Right atrium auricular region (tissue), 2 donors: ENCODE measurements around the gene GCLM. TPM values are rescaled to one million over a fixed set of nuclear protein-coding genes. Genes with fewer than 3 reads are reported as not detected.
"Not testable (repeated sequence)": the region's sequence is repeated elsewhere in the genome, so short reads cannot be mapped to it uniquely, and the experiment has no call there.

Experiments used
- DNase-seq: peaks from one replicate; pipeline ENCODE4 v3.0.0-alpha.2; 2019; ENCODE audit warnings: low spot score
- H3K27ac ChIP-seq, 2 donors: fragments of 200-600 bp; sonication (generic); 1 replicate in 1 of 2; 2 replicates in 1 of 2; pipeline ENCODE4 v1.5.1; 2016 to 2019
- H3K27me3 ChIP-seq, 2 donors: fragments of 200-600 bp; sonication (generic); one replicate each; pipeline versions ENCODE4 v1.5.1 to v1.6.0; 2017 to 2019
- H3K36me3 ChIP-seq: fragments of 200-600 bp; sonication (generic); one replicate; pipeline ENCODE4 v1.5.1; 2016
- H3K4me1 ChIP-seq, 2 donors: fragments of 200-600 bp; sonication (generic); one replicate each; pipeline versions ENCODE4 v1.5.1 to v1.6.0; 2017 to 2019
- H3K4me3 ChIP-seq, 2 donors: fragments of 200-600 bp; sonication (generic); 1 replicate in 1 of 2; 2 replicates in 1 of 2; pipeline ENCODE4 v1.5.1; 2017 to 2019; ENCODE audit warnings: mild to moderate bottlenecking in 1 of 2, moderate library complexity in 1 of 2
- H3K9me3 ChIP-seq, 2 donors: fragments of 200-600 bp; sonication (generic); one replicate each; pipeline ENCODE4 v1.5.1; 2019
- CTCF ChIP-seq, 2 donors: fragments of 200-600 bp; sonication (generic); IDR thresholded peaks; one replicate each; pipeline ENCODE4 v1.5.1; 2019; ENCODE audit warnings: antibody characterized with exemption in 2 of 2
- total RNA-seq, 2 donors: library from RNA; depleted of rRNA; stranded (reverse); fragments of >200 nt; gene quantifications; one replicate each; pipeline ENCODE4 v1.1.0, GENCODE V29; 2016

Gene GCLM
- total RNA-seq, result 1 to 10 TPM; 7.5 to 8.5 TPM

- Histone ChIP-seq H3K36me3 (no peaks in the 10 kb centered on the region), H3K4me1 (peaks cover 0 to 14% of the 10 kb centered on the region in 2 donors), H3K4me3 (peak within 1 kb of the TSS; percentile 92 to 95), H3K9me3 (no peaks in the 10 kb centered on the region), H3K27me3 (no peaks in the 10 kb centered on the region), H3K27ac (peak within 1 kb of the TSS; percentile 81 to 82)
- peak; percentile 93 for DNase-seq
- peak; percentile 92 for TF ChIP-seq CTCF (IDR thresholded peaks at IDR 0.05)
Observed at GRCh38 chr1:93909146-93910050, at the start of gene GCLM. GCLM (minus strand) TSS chr1:93909430; CDS start chr1:93909163, 267 bp downstream.

- H3K4me1 ChIP-seq, result no peaks in the 10 kb centered on the region
- H3K27me3 ChIP-seq, result no peaks in the 10 kb centered on the region
- no peak for DNase-seq
- no peak overlapping the region for H3K27ac ChIP-seq
- H3K36me3 ChIP-seq, result no peaks in the 10 kb centered on the region
- H3K9me3 ChIP-seq, result peaks cover 0 to 28% of the 10 kb centered on the region in 2 donors
- TF ChIP-seq CTCF (IDR thresholded peaks at IDR 0.05), result no peak
- no peak overlapping the region for H3K4me3 ChIP-seq
Observed at GRCh38 chr1:93958726-93959100, 49.5 kb upstream of the GCLM start.

- H3K4me3 ChIP-seq, result no peak overlapping the region
- H3K4me1 ChIP-seq, result no peaks in the 10 kb centered on the region
- no peaks in the 10 kb centered on the region for H3K36me3 ChIP-seq
- H3K9me3 ChIP-seq, result peaks cover 0 to 30% of the 10 kb centered on the region in 2 donors
- no peak overlapping the region for H3K27ac ChIP-seq
- H3K27me3 ChIP-seq, result no peaks in the 10 kb centered on the region
- TF ChIP-seq CTCF (IDR thresholded peaks at IDR 0.05), result no peak
- no peak for DNase-seq
Observed at GRCh38 chr1:93958032-93958725, 48.9 kb upstream of the GCLM start.

GRCh38 chr1:93955765-93956164, 46.5 kb upstream of the GCLM start:
- no peak overlapping the region for H3K4me3 ChIP-seq
- no peak for DNase-seq
- H3K27ac ChIP-seq, result no peak overlapping the region
- H3K4me1 ChIP-seq, result no peaks in the 10 kb centered on the region
- H3K9me3 ChIP-seq, result peaks cover 0 to 35% of the 10 kb centered on the region in 2 donors
- no peaks in the 10 kb centered on the region for H3K36me3 ChIP-seq
- no peak for TF ChIP-seq CTCF (IDR thresholded peaks at IDR 0.05)
- no peaks in the 10 kb centered on the region for H3K27me3 ChIP-seq

GRCh38 chr1:93947002-93947686, 37.9 kb upstream of the GCLM start:
- not testable (repeated sequence) for H3K4me1 ChIP-seq, H3K27me3 ChIP-seq, DNase-seq, H3K9me3 ChIP-seq, H3K27ac ChIP-seq, H3K4me3 ChIP-seq, H3K36me3 ChIP-seq
